ENCODE measurements around the gene PGF.

The PGF gene

GRCh38 chr14:74917178-74917543 lies 38.2 kb downstream of the PGF start:
- peak overlapping the region; percentile 31 for H3K27ac ChIP-seq (ENCODE audit: low read depth, low read length)
- no peaks in the 10 kb centered on the region for H3K27me3 ChIP-seq (ENCODE audit: control insufficient read depth, insufficient read depth, low read length)
- no peaks in the 10 kb centered on the region for H3K4me1 ChIP-seq (ENCODE audit: control insufficient read depth, insufficient read depth, low read length)
- no peaks in the 10 kb centered on the region for H3K36me3 ChIP-seq (ENCODE audit: control insufficient read depth, insufficient read depth, low read length)
- no peak overlapping the region for H3K4me3 ChIP-seq (ENCODE audit: low read length)
- H3K9ac ChIP-seq (ENCODE audit: low read length): no peak overlapping the region

GRCh38 chr14:74915826-74916225 lies 39.6 kb downstream of the PGF start:
- Histone ChIP-seq H3K36me3 (ENCODE audit: control insufficient read depth, insufficient read depth, low read length) (no peaks in the 10 kb centered on the region), H3K4me1 (ENCODE audit: control insufficient read depth, insufficient read depth, low read length) (no peaks in the 10 kb centered on the region), H3K27ac (ENCODE audit: low read depth, low read length) (no peak overlapping the region), H3K4me3 (ENCODE audit: low read length) (no peak overlapping the region), H3K9ac (ENCODE audit: low read length) (no peak overlapping the region), H3K27me3 (ENCODE audit: control insufficient read depth, insufficient read depth, low read length) (no peaks in the 10 kb centered on the region)

- no peak overlapping the region for H3K9ac ChIP-seq (ENCODE audit: low read length)
- no peaks in the 10 kb centered on the region for H3K36me3 ChIP-seq (ENCODE audit: control insufficient read depth, insufficient read depth, low read length)
- no peak overlapping the region for H3K4me3 ChIP-seq (ENCODE audit: low read length)
- no peak overlapping the region for H3K27ac ChIP-seq (ENCODE audit: low read depth, low read length)
- H3K4me1 ChIP-seq (ENCODE audit: control insufficient read depth, insufficient read depth, low read length): no peaks in the 10 kb centered on the region
- H3K27me3 ChIP-seq (ENCODE audit: control insufficient read depth, insufficient read depth, low read length): no peaks in the 10 kb centered on the region
Observed at GRCh38 chr14:74915426-74915825, 40.0 kb downstream of the PGF start.

GRCh38 chr14:74913986-74914573 lies 41.3 kb downstream of the PGF start:
- H3K27ac ChIP-seq (ENCODE audit: low read depth, low read length): no peak overlapping the region
- no peaks in the 10 kb centered on the region for H3K4me1 ChIP-seq (ENCODE audit: control insufficient read depth, insufficient read depth, low read length)
- no peaks in the 10 kb centered on the region for H3K27me3 ChIP-seq (ENCODE audit: control insufficient read depth, insufficient read depth, low read length)
- H3K4me3 ChIP-seq (ENCODE audit: low read length): no peak overlapping the region
- H3K9ac ChIP-seq (ENCODE audit: low read length): no peak overlapping the region
- H3K36me3 ChIP-seq (ENCODE audit: control insufficient read depth, insufficient read depth, low read length): no peaks in the 10 kb centered on the region

- Histone ChIP-seq H3K4me3 (ENCODE audit: low read length) (no peak overlapping the region), H3K27ac (ENCODE audit: low read depth, low read length) (no peak overlapping the region)
Observed at GRCh38 chr14:74913393-74913910, 41.9 kb downstream of the PGF start.

GRCh38 chr14:74912801-74913200 lies 42.6 kb downstream of the PGF start:
- Histone ChIP-seq H3K4me1 (ENCODE audit: control insufficient read depth, insufficient read depth, low read length) (no peaks in the 10 kb centered on the region), H3K36me3 (ENCODE audit: control insufficient read depth, insufficient read depth, low read length) (no peaks in the 10 kb centered on the region), H3K27ac (ENCODE audit: low read depth, low read length) (no peak overlapping the region), H3K4me3 (ENCODE audit: low read length) (no peak overlapping the region), H3K9ac (ENCODE audit: low read length) (no peak overlapping the region), H3K27me3 (ENCODE audit: control insufficient read depth, insufficient read depth, low read length) (no peaks in the 10 kb centered on the region)

More at GRCh38 chr14:74913393-74913910, 41.9 kb downstream of the PGF start:
- Histone ChIP-seq H3K36me3 (ENCODE audit: control insufficient read depth, insufficient read depth, low read length) (no peaks in the 10 kb centered on the region), H3K9ac (ENCODE audit: low read length) (no peak overlapping the region), H3K27me3 (ENCODE audit: control insufficient read depth, insufficient read depth, low read length) (no peaks in the 10 kb centered on the region), H3K4me1 (ENCODE audit: control insufficient read depth, insufficient read depth, low read length) (no peaks in the 10 kb centered on the region)

- H3K27me3 ChIP-seq (ENCODE audit: control insufficient read depth, insufficient read depth, low read length): no peaks in the 10 kb centered on the region
- H3K4me3 ChIP-seq (ENCODE audit: low read length): no peak overlapping the region
- H3K4me1 ChIP-seq (ENCODE audit: control insufficient read depth, insufficient read depth, low read length): no peaks in the 10 kb centered on the region
- no peaks in the 10 kb centered on the region for H3K36me3 ChIP-seq (ENCODE audit: control insufficient read depth, insufficient read depth, low read length)
- no peak overlapping the region for H3K27ac ChIP-seq (ENCODE audit: low read depth, low read length)
- no peak overlapping the region for H3K9ac ChIP-seq (ENCODE audit: low read length)
Observed at GRCh38 chr14:74912111-74912510, 43.3 kb downstream of the PGF start.

- Histone ChIP-seq H3K27me3 (ENCODE audit: control insufficient read depth, insufficient read depth, low read length) (no peaks in the 10 kb centered on the region), H3K4me1 (ENCODE audit: control insufficient read depth, insufficient read depth, low read length) (no peaks in the 10 kb centered on the region), H3K36me3 (ENCODE audit: control insufficient read depth, insufficient read depth, low read length) (no peaks in the 10 kb centered on the region), H3K27ac (ENCODE audit: low read depth, low read length) (no peak overlapping the region), H3K4me3 (ENCODE audit: low read length) (no peak overlapping the region), H3K9ac (ENCODE audit: low read length) (no peak overlapping the region)
Observed at GRCh38 chr14:74911704-74912103, 43.7 kb downstream of the PGF start.

- Histone ChIP-seq H3K27me3 (ENCODE audit: control insufficient read depth, insufficient read depth, low read length) (no peaks in the 10 kb centered on the region), H3K27ac (ENCODE audit: low read depth, low read length) (no peak overlapping the region), H3K4me1 (ENCODE audit: control insufficient read depth, insufficient read depth, low read length) (no peaks in the 10 kb centered on the region), H3K36me3 (ENCODE audit: control insufficient read depth, insufficient read depth, low read length) (no peaks in the 10 kb centered on the region), H3K4me3 (ENCODE audit: low read length) (no peak overlapping the region), H3K9ac (ENCODE audit: low read length) (no peak overlapping the region)
Observed at GRCh38 chr14:74911221-74911620, 44.2 kb downstream of the PGF start.

- Histone ChIP-seq H3K4me3 (ENCODE audit: low read length) (peak overlapping the region; percentile 50), H3K9ac (ENCODE audit: low read length) (no peak overlapping the region), H3K4me1 (ENCODE audit: control insufficient read depth, insufficient read depth, low read length) (no peaks in the 10 kb centered on the region), H3K27ac (ENCODE audit: low read depth, low read length) (no peak overlapping the region), H3K27me3 (ENCODE audit: control insufficient read depth, insufficient read depth, low read length) (no peaks in the 10 kb centered on the region), H3K36me3 (ENCODE audit: control insufficient read depth, insufficient read depth, low read length) (no peaks in the 10 kb centered on the region)
Observed at GRCh38 chr14:74910556-74910955, 44.8 kb downstream of the PGF start.

- H3K4me1 ChIP-seq (ENCODE audit: control insufficient read depth, insufficient read depth, low read length): no peaks in the 10 kb centered on the region
- no peaks in the 10 kb centered on the region for H3K36me3 ChIP-seq (ENCODE audit: control insufficient read depth, insufficient read depth, low read length)
- H3K27ac ChIP-seq (ENCODE audit: low read depth, low read length): no peak overlapping the region
Observed at GRCh38 chr14:74909911-74910310, 45.5 kb downstream of the PGF start.

GRCh38 chr14:74909501-74909900 lies 45.9 kb downstream of the PGF start:
- Histone ChIP-seq H3K27ac (ENCODE audit: low read depth, low read length) (no peak overlapping the region), H3K36me3 (ENCODE audit: control insufficient read depth, insufficient read depth, low read length) (no peaks in the 10 kb centered on the region), H3K4me1 (ENCODE audit: control insufficient read depth, insufficient read depth, low read length) (no peaks in the 10 kb centered on the region), H3K4me3 (ENCODE audit: low read length) (no peak overlapping the region), H3K27me3 (ENCODE audit: control insufficient read depth, insufficient read depth, low read length) (no peaks in the 10 kb centered on the region), H3K9ac (ENCODE audit: low read length) (no peak overlapping the region)

More at GRCh38 chr14:74909911-74910310, 45.5 kb downstream of the PGF start:
- Histone ChIP-seq H3K9ac (ENCODE audit: low read length) (no peak overlapping the region), H3K27me3 (ENCODE audit: control insufficient read depth, insufficient read depth, low read length) (no peaks in the 10 kb centered on the region), H3K4me3 (ENCODE audit: low read length) (no peak overlapping the region)

GRCh38 chr14:74908861-74909341 lies 46.5 kb downstream of the PGF start:
- Histone ChIP-seq H3K4me1 (ENCODE audit: control insufficient read depth, insufficient read depth, low read length) (no peaks in the 10 kb centered on the region), H3K27ac (ENCODE audit: low read depth, low read length) (no peak overlapping the region), H3K4me3 (ENCODE audit: low read length) (no peak overlapping the region), H3K9ac (ENCODE audit: low read length) (no peak overlapping the region), H3K27me3 (ENCODE audit: control insufficient read depth, insufficient read depth, low read length) (no peaks in the 10 kb centered on the region), H3K36me3 (ENCODE audit: control insufficient read depth, insufficient read depth, low read length) (no peaks in the 10 kb centered on the region)

All from rectal smooth muscle tissue (tissue), 1 donor.